ENCODE results near the gene NOX5. TPM values are rescaled to one million over a fixed set of nuclear protein-coding genes. Genes with fewer than 3 reads are reported as not detected.

The NOX5 gene
- polyA plus RNA-seq, 2 of the 4 experiments (the other 2 are of a cell fraction) = 0.19 to 0.22 TPM

DNA sequence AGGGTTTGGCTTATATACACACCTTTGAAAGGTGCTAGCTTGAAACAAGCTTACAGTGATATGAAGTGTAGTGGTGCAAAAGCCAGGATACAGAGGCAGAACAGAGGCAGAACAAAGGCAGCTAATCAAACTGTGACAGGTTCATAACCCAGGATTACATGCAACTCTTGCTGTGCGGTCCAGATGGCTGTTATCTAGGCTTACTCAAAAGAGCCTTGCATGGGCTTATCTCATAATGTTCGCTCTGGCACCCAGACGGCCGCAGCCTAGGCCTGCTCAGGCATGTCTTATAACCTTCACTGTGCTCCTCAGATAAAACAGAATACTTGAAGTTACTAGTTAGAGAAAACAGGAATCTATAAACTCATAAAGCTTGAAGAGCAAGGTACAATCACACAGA lies 22.8 kb upstream of the NOX5 start:
- WGBS (ENCODE audit: missing lambda C conversion rate) = 72% methylated on average over 4 of the region's 4 CpGs

DNA sequence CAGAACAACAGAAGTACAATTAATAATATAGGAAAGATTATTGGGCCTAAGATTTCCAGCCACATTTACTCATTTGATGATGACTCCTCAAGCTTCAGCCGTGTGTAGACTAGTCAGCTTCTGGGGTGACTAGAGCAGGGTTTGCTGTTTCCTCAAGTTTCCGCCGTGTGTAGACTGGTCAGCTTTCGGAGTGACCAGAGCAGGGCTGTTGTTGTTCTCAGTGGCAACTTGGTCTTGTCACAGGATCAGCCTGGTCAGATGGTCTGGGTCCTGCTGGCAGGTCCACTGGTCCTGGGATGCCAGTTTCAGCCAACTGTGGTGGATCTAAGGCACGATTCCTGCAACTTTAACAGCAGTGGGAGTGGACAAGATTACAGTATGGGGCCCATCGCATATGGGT lies 21.8 kb upstream of the NOX5 start:
- ChIA-PET CTCF (interaction anchor here (0.6 to 1.4 kb wide), 4 partner anchors 9 to 69 kb away, joined by 3 to 4 read pairs (median 3); no protein-coding TSS in a partner anchor), POLR2A (no interaction called here)
- TF ChIP-seq SREBF2 (IDR thresholded peaks at IDR 0.05) (no peak), KDM5A (IDR thresholded peaks at IDR 0.05) (no peak), POLR2AphosphoS2 (conservative IDR thresholded peaks at IDR 0.05; ENCODE audit: low read length) (no peak), HEYL (CRISPR knock-in tag; IDR thresholded peaks at IDR 0.05) (no peak), CEBPB (IDR thresholded peaks at IDR 0.05) (no peak), CHD2 (IDR thresholded peaks at IDR 0.05; ENCODE audit: low read length, partially characterized antibody) (no peak), CBX8 (IDR thresholded peaks at IDR 0.05) (no peak), JUNB (IDR thresholded peaks at IDR 0.05) (no peak), HOXA7 (CRISPR knock-in tag; IDR thresholded peaks at IDR 0.05) (no peak), FOXS1 (CRISPR knock-in tag; IDR thresholded peaks at IDR 0.05) (no peak), MAFK (IDR thresholded peaks at IDR 0.05; ENCODE audit: partially characterized antibody) (no peak), HDAC2 (IDR thresholded peaks at IDR 0.05) (no peak), EHF (CRISPR knock-in tag; IDR thresholded peaks at IDR 0.05) (no peak), FOSL2 (IDR thresholded peaks at IDR 0.05) (no peak), FOSL2 (CRISPR knock-in tag; IDR thresholded peaks at IDR 0.05) (no peak), NR3C1 (IDR thresholded peaks at IDR 0.05) (no peak)
- TF ChIP-seq, protein P1, sequence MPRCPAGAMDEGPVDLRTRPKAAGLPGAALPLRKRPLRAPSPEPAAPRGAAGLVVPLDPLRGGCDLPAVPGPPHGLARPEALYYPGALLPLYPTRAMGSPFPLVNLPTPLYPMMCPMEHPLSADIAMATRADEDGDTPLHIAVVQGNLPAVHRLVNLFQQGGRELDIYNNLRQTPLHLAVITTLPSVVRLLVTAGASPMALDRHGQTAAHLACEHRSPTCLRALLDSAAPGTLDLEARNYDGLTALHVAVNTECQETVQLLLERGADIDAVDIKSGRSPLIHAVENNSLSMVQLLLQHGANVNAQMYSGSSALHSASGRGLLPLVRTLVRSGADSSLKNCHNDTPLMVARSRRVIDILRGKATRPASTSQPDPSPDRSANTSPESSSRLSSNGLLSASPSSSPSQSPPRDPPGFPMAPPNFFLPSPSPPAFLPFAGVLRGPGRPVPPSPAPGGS (IDR thresholded peaks at IDR 0.05) = no peak
- TF ChIP-seq, protein P2, sequence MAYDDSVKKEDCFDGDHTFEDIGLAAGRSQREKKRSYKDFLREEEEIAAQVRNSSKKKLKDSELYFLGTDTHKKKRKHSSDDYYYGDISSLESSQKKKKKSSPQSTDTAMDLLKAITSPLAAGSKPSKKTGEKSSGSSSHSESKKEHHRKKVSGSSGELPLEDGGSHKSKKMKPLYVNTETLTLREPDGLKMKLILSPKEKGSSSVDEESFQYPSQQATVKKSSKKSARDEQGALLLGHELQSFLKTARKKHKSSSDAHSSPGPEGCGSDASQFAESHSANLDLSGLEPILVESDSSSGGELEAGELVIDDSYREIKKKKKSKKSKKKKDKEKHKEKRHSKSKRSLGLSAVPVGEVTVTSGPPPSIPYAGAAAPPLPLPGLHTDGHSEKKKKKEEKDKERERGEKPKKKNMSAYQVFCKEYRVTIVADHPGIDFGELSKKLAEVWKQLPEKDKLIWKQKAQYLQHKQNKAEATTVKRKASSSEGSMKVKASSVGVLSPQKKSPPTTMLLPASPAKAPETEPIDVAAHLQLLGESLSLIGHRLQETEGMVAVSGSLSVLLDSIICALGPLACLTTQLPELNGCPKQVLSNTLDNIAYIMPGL (CRISPR knock-in tag; IDR thresholded peaks at IDR 0.05; ENCODE audit: borderline replicate concordance) = no peak
- TF ChIP-seq, protein P3, sequence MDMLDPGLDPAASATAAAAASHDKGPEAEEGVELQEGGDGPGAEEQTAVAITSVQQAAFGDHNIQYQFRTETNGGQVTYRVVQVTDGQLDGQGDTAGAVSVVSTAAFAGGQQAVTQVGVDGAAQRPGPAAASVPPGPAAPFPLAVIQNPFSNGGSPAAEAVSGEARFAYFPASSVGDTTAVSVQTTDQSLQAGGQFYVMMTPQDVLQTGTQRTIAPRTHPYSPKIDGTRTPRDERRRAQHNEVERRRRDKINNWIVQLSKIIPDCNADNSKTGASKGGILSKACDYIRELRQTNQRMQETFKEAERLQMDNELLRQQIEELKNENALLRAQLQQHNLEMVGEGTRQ (IDR thresholded peaks at IDR 0.05) = no peak
- TF ChIP-seq, protein P4, sequence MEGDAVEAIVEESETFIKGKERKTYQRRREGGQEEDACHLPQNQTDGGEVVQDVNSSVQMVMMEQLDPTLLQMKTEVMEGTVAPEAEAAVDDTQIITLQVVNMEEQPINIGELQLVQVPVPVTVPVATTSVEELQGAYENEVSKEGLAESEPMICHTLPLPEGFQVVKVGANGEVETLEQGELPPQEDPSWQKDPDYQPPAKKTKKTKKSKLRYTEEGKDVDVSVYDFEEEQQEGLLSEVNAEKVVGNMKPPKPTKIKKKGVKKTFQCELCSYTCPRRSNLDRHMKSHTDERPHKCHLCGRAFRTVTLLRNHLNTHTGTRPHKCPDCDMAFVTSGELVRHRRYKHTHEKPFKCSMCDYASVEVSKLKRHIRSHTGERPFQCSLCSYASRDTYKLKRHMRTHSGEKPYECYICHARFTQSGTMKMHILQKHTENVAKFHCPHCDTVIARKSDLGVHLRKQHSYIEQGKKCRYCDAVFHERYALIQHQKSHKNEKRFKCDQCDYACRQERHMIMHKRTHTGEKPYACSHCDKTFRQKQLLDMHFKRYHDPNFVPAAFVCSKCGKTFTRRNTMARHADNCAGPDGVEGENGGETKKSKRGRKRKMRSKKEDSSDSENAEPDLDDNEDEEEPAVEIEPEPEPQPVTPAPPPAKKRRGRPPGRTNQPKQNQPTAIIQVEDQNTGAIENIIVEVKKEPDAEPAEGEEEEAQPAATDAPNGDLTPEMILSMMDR (IDR thresholded peaks at IDR 0.05) = no peak
- TF ChIP-seq, protein P5, sequence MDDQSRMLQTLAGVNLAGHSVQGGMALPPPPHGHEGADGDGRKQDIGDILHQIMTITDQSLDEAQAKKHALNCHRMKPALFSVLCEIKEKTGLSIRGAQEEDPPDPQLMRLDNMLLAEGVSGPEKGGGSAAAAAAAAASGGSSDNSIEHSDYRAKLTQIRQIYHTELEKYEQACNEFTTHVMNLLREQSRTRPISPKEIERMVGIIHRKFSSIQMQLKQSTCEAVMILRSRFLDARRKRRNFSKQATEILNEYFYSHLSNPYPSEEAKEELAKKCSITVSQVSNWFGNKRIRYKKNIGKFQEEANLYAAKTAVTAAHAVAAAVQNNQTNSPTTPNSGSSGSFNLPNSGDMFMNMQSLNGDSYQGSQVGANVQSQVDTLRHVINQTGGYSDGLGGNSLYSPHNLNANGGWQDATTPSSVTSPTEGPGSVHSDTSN (IDR thresholded peaks at IDR 0.05) = no peak
- WGBS (ENCODE audit: missing lambda C conversion rate) = 76% methylated on average over 6 of the region's 6 CpGs
- no peaks in the 10 kb centered on the region for H3K4me1 ChIP-seq
- ATAC-seq (no peak), FAIRE-seq (no peak), DNase-seq (ENCODE audit: low read depth in 1 of 2, low spot score in 1 of 2) (no peak)
- no peak overlapping the region for H3K4me2 ChIP-seq
- no peak overlapping the region for H3K27ac ChIP-seq
- no peak overlapping the region for H3K4me3 ChIP-seq
- H3K9me3 ChIP-seq = no peaks in the 10 kb centered on the region

More for the DNA sequence above, 22.8 kb upstream of the NOX5 start:
- ATAC-seq = no peak
- H3K4me2 ChIP-seq = no peak overlapping the region
- no peak overlapping the region for H3K27ac ChIP-seq
- DNase-seq (ENCODE audit: low read depth in 1 of 2, low spot score in 1 of 2) = no peak
- ChIA-PET CTCF (interaction anchor here (1.6 to 2.3 kb wide), 3 partner anchors 11 to 67 kb away, joined by 4 to 9 read pairs (median 9); no protein-coding TSS in a partner anchor), POLR2A (no interaction called here)
- no peaks in the 10 kb centered on the region for H3K4me1 ChIP-seq
- TF ChIP-seq, protein P6, sequence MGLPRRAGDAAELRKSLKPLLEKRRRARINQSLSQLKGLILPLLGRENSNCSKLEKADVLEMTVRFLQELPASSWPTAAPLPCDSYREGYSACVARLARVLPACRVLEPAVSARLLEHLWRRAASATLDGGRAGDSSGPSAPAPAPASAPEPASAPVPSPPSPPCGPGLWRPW (IDR thresholded peaks at IDR 0.05) = no peak
- TF ChIP-seq ZSCAN20 (CRISPR knock-in tag; IDR thresholded peaks at IDR 0.05) (no peak), HOXB13 (CRISPR knock-in tag; IDR thresholded peaks at IDR 0.05; ENCODE audit: low read depth) (no peak), GATA3 (IDR thresholded peaks at IDR 0.05; ENCODE audit: borderline replicate concordance) (no peak), HOXA7 (CRISPR knock-in tag; IDR thresholded peaks at IDR 0.05) (no peak), POLR2A (IDR thresholded peaks at IDR 0.05; ENCODE audit: low read length) (no peak), RAD21 (conservative IDR thresholded peaks at IDR 0.05 in 1 of 2, IDR thresholded peaks at IDR 0.05 in 1 of 2) (no peak), SREBF2 (IDR thresholded peaks at IDR 0.05) (no peak), NPAS2 (CRISPR knock-in tag; IDR thresholded peaks at IDR 0.05; ENCODE audit: borderline replicate concordance) (no peak), CHD4 (IDR thresholded peaks at IDR 0.05; ENCODE audit: borderline replicate concordance) (no peak)
- TF ChIP-seq, protein P7, sequence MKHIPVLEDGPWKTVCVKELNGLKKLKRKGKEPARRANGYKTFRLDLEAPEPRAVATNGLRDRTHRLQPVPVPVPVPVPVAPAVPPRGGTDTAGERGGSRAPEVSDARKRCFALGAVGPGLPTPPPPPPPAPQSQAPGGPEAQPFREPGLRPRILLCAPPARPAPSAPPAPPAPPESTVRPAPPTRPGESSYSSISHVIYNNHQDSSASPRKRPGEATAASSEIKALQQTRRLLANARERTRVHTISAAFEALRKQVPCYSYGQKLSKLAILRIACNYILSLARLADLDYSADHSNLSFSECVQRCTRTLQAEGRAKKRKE (CRISPR knock-in tag; IDR thresholded peaks at IDR 0.05; ENCODE audit: low read depth) = no peak
- TF ChIP-seq, protein P8, sequence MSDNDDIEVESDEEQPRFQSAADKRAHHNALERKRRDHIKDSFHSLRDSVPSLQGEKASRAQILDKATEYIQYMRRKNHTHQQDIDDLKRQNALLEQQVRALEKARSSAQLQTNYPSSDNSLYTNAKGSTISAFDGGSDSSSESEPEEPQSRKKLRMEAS (IDR thresholded peaks at IDR 0.05) = no peak
- TF ChIP-seq, protein P1 (IDR thresholded peaks at IDR 0.05) = no peak
- H3K9me3 ChIP-seq = no peaks in the 10 kb centered on the region
- H3K4me3 ChIP-seq = no peak overlapping the region
- FAIRE-seq = no peak

Data from A549 (cell line).